HEK293 (cell line): ENCODE data around the gene DDX51.

Experiments
- CTCF ChIA-PET: fragments of 350-600 bp; formaldehyde crosslinking; extraction: SDS; loops from one replicate; lab custom pipeline; 2021; ENCODE audit warnings: antibody characterized with exemption; lab: Yijun Ruan, JAX
- POLR2A ChIA-PET: fragments of 300-600 bp; formaldehyde crosslinking; extraction: SDS; loops from one replicate; lab custom pipeline; 2020; ENCODE audit warnings: antibody characterized with exemption, inconsistent platforms; lab: Yijun Ruan, JAX
- H3K27ac ChIP-seq: fragments of 200-500 bp; sonication (Bioruptor generic); 2 replicates; pipeline ENCODE4 v1.5.1; 2014; ENCODE audit warnings: low read depth, low read length, control low read depth, inconsistent platforms; ENCODE audit errors: extremely low read depth
- H3K36me3 ChIP-seq, 2 experiments: fragments of 200-500 bp in 1 of 2; sonication (Bioruptor generic) in 1 of 2; 1 replicate in 1 of 2; 2 replicates in 1 of 2; pipeline ENCODE4 v1.5.1; 2014 to 2017; ENCODE audit warnings: inconsistent platforms in 2 of 2, low read length in 2 of 2; ENCODE audit not compliant: control insufficient read depth in 2 of 2, insufficient read depth in 1 of 2
- H3K4me1 ChIP-seq: fragments of 200-500 bp; sonication (Bioruptor generic); 2 replicates; pipeline ENCODE4 v1.5.1; 2014; ENCODE audit warnings: mild to moderate bottlenecking, low read length, inconsistent platforms; ENCODE audit not compliant: control insufficient read depth, insufficient read depth
- H3K4me3 ChIP-seq: 2 replicates; pipeline ENCODE4 v1.5.1; 2011; ENCODE audit warnings: low read depth, mild to moderate bottlenecking, control low read depth, low read length, moderate library complexity
- H3K9me3 ChIP-seq: fragments of 200-500 bp; sonication (Bioruptor generic); 2 replicates; pipeline ENCODE4 v1.5.1; 2014; ENCODE audit warnings: low read depth, low read length, inconsistent platforms; ENCODE audit not compliant: control insufficient read depth, insufficient read depth
- OVOL3 ChIP-seq: fragments of 450-650 bp; formaldehyde crosslinking; IDR thresholded peaks from 2 replicates; pipeline ENCODE4 v1.5.1; 2016; ENCODE audit warnings: missing biosample characterization, missing genetic modification characterization
- PRDM1 ChIP-seq: fragments of 450-650 bp; formaldehyde crosslinking; IDR thresholded peaks from 2 replicates; pipeline ENCODE4; 2016; ENCODE audit warnings: missing biosample characterization, missing genetic modification characterization
- SETDB1 ChIP-seq: IDR thresholded peaks from one replicate; pipeline ENCODE4 v1.6.1; 2017; ENCODE audit warnings: mild to moderate bottlenecking, low read length, moderate library complexity, mixed read lengths; ENCODE audit not compliant: insufficient read length
- SP2 ChIP-seq: fragments of 450-650 bp; formaldehyde crosslinking; IDR thresholded peaks from 2 replicates; pipeline ENCODE4 v1.5.1; 2016; ENCODE audit warnings: missing biosample characterization, missing genetic modification characterization
- SP3 ChIP-seq: fragments of 450-650 bp; formaldehyde crosslinking; IDR thresholded peaks from 2 replicates; pipeline ENCODE4 v1.5.1; 2016; ENCODE audit warnings: missing biosample characterization, missing genetic modification characterization
- WT1 ChIP-seq: fragments of 450-650 bp; formaldehyde crosslinking; IDR thresholded peaks from 2 replicates; pipeline ENCODE4 v1.5.1; 2016; ENCODE audit warnings: missing biosample characterization, missing genetic modification characterization
- ZBTB17 ChIP-seq: fragments of 450-650 bp; formaldehyde crosslinking; IDR thresholded peaks from 2 replicates; pipeline ENCODE4 v1.5.1; 2016; ENCODE audit warnings: missing biosample characterization, missing genetic modification characterization
- ZBTB48 ChIP-seq: fragments of 450-650 bp; formaldehyde crosslinking; IDR thresholded peaks from 2 replicates; pipeline ENCODE4 v1.5.1; 2016; ENCODE audit warnings: missing biosample characterization, missing genetic modification characterization
- ZNF18 ChIP-seq: fragments of 450-650 bp; formaldehyde crosslinking; IDR thresholded peaks from 2 replicates; pipeline ENCODE4 v1.5.1; 2016; ENCODE audit warnings: missing biosample characterization, missing genetic modification characterization
- ZNF202 ChIP-seq: fragments of 450-650 bp; formaldehyde crosslinking; IDR thresholded peaks from 2 replicates; pipeline ENCODE4 v1.5.1; 2016; ENCODE audit warnings: missing biosample characterization, missing genetic modification characterization, borderline replicate concordance
- ZNF239 ChIP-seq: fragments of 450-650 bp; formaldehyde crosslinking; IDR thresholded peaks from 2 replicates; pipeline ENCODE4 v1.5.1; 2016; ENCODE audit warnings: missing biosample characterization, missing genetic modification characterization
- ZNF26 ChIP-seq: fragments of 450-650 bp; formaldehyde crosslinking; IDR thresholded peaks from 2 replicates; pipeline ENCODE4 v1.5.1; 2016; ENCODE audit warnings: missing biosample characterization, missing genetic modification characterization
- ZNF354C ChIP-seq: fragments of 450-650 bp; formaldehyde crosslinking; IDR thresholded peaks from 2 replicates; pipeline ENCODE4 v1.5.1; 2016; ENCODE audit warnings: missing biosample characterization, missing genetic modification characterization, low read depth, borderline replicate concordance
- ZNF366 ChIP-seq: fragments of 450-650 bp; formaldehyde crosslinking; conservative IDR thresholded peaks from 2 replicates; pipeline ENCODE4 v1.5.1; 2016; ENCODE audit warnings: missing biosample characterization, missing genetic modification characterization
- ZNF426 ChIP-seq: fragments of 450-650 bp; formaldehyde crosslinking; IDR thresholded peaks from 2 replicates; pipeline ENCODE4 v1.5.1; 2017; ENCODE audit warnings: missing biosample characterization, missing genetic modification characterization, mild to moderate bottlenecking, inconsistent platforms, moderate library complexity
- ZNF501 ChIP-seq: fragments of 450-650 bp; formaldehyde crosslinking; IDR thresholded peaks from 2 replicates; pipeline ENCODE4 v1.5.1; 2016; ENCODE audit warnings: missing biosample characterization, missing genetic modification characterization
- ZNF585B ChIP-seq: fragments of 450-650 bp; formaldehyde crosslinking; IDR thresholded peaks from 2 replicates; pipeline ENCODE4 v1.5.1; 2016; ENCODE audit warnings: missing biosample characterization, missing genetic modification characterization
- ZNF707 ChIP-seq: fragments of 450-650 bp; formaldehyde crosslinking; IDR thresholded peaks from 2 replicates; pipeline ENCODE4 v1.5.1; 2016; ENCODE audit warnings: missing biosample characterization, missing genetic modification characterization
- ZNF777 ChIP-seq: fragments of 450-650 bp; formaldehyde crosslinking; IDR thresholded peaks from 2 replicates; pipeline ENCODE4 v1.5.1; 2017; ENCODE audit warnings: missing biosample characterization, missing genetic modification characterization, borderline replicate concordance
- ZNF791 ChIP-seq: fragments of 450-650 bp; formaldehyde crosslinking; IDR thresholded peaks from 2 replicates; pipeline ENCODE4 v1.5.1; 2016; ENCODE audit warnings: missing biosample characterization, missing genetic modification characterization
- ZSCAN5A ChIP-seq: fragments of 450-650 bp; formaldehyde crosslinking; IDR thresholded peaks from 2 replicates; pipeline ENCODE4 v1.5.1; 2016; ENCODE audit warnings: missing biosample characterization, missing genetic modification characterization
- TF ChIP-seq, protein P1 (sequence below): fragments of 450-650 bp; formaldehyde crosslinking; IDR thresholded peaks from 2 replicates; pipeline ENCODE4; 2016; ENCODE audit warnings: missing biosample characterization, missing genetic modification characterization
- TF ChIP-seq, protein P2 (sequence below): fragments of 450-650 bp; formaldehyde crosslinking; IDR thresholded peaks from 2 replicates; pipeline ENCODE4 v1.5.1; 2016; ENCODE audit warnings: missing biosample characterization, missing genetic modification characterization
- TF ChIP-seq, protein P3 (sequence below): fragments of 450-650 bp; formaldehyde crosslinking; IDR thresholded peaks from 2 replicates; pipeline ENCODE4 v1.5.1; 2016; ENCODE audit warnings: missing biosample characterization, missing genetic modification characterization

The DDX51 gene

DNA sequence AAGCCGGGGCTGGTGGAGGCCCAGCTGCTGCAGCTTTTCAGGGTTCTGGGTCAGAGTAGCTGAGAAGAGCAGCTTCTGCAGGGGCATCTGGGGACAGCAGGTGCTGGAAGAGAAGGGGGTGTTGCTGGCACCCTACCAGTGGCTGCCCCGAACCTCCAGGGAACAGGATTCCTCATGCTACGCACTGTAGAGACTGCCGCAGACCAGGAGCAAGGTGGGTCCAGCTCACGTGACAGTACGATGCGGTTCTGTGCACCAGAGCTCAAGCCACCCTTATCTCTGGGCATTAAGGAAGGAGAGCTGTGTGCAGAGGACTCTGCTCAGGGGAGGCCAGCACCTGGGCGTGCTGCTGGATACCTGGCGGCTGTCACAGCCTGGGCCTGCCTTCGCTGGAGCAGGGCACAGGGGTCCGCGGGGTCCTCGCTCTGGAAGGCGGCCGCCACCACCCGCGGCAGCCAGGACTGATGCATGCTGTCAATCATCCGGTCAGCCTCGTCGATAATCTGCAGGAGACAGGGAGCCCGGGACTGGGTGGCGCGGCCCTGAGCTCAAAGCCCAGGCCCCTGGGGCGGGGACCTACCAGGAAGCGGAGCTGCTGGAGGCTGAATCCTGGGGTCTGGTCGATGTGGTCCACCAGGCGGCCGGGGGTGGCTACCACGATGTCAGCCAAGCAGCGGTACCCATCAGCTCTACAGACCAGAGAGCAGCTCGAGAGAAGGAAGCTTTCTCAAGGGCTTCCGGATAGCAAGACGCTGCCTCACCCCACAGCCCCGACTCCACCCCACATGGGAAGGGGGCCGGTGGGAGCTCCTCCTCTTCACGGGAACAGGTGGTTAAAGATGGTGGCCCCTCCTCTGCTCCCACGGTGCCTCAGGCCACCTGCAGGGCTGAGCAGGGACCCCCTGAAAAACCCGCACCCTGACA lies 2.9 kb downstream of the DDX51 start (continued):
- TF ChIP-seq SETDB1 (no peak), ZNF18 (tag by site-specific recombination) (no peak), PRDM1 (no peak), ZSCAN5A (tag by site-specific recombination) (no peak), ZNF239 (no peak), ZNF791 (tag by site-specific recombination) (no peak)
- TF ChIP-seq, protein P1, sequence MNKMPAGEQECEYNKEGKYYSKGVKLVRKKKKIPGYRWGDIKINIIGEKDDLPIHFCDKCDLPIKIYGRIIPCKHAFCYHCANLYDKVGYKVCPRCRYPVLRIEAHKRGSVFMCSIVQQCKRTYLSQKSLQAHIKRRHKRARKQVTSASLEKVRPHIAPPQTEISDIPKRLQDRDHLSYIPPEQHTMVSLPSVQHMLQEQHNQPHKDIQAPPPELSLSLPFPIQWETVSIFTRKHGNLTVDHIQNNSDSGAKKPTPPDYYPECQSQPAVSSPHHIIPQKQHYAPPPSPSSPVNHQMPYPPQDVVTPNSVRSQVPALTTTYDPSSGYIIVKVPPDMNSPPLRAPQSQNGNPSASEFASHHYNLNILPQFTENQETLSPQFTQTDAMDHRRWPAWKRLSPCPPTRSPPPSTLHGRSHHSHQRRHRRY = no peak
- TF ChIP-seq, all 188 proteins: peak for 0

GRCh38 chr12:132140501-132140900 lies 3.6 kb downstream of the DDX51 start:
- no peaks in the 10 kb centered on the region for H3K9me3 ChIP-seq
- H3K36me3 ChIP-seq = peaks cover 3 to 46% of the 10 kb centered on the region in 2 experiments; a peak in 2 of 3 replicates
- no peak overlapping the region for H3K27ac ChIP-seq
- ChIA-PET POLR2A (interaction anchor here (1.3 kb wide), 1 partner anchor 14 kb away, joined by 3 read pairs; no protein-coding TSS in a partner anchor), CTCF (interaction anchor here (0.7 kb wide), 1 partner anchor 501 kb away, joined by 4 read pairs; no protein-coding TSS in a partner anchor)
- H3K4me1 ChIP-seq = 0 out of 2 replicates have a peak, but pooled peaks cover 1% of the 10 kb centered on the region
- H3K4me3 ChIP-seq = no peak overlapping the region
- TF ChIP-seq ZNF501 (no peak), ZNF426 (tag by site-specific recombination) (no peak), WT1 (tag by site-specific recombination) (no peak), ZNF26 (no peak), ZNF202 (tag by site-specific recombination) (no peak), ZBTB17 (tag by site-specific recombination) (no peak), ZNF354C (tag by site-specific recombination) (no peak), SP2 (no peak), ZNF777 (no peak), OVOL3 (tag by site-specific recombination) (no peak), ZNF707 (tag by site-specific recombination) (no peak), SP3 (tag by site-specific recombination) (no peak), ZNF366 (tag by site-specific recombination) (no peak), ZNF585B (tag by site-specific recombination) (no peak), ZBTB48 (no peak)
- TF ChIP-seq, protein P2, sequence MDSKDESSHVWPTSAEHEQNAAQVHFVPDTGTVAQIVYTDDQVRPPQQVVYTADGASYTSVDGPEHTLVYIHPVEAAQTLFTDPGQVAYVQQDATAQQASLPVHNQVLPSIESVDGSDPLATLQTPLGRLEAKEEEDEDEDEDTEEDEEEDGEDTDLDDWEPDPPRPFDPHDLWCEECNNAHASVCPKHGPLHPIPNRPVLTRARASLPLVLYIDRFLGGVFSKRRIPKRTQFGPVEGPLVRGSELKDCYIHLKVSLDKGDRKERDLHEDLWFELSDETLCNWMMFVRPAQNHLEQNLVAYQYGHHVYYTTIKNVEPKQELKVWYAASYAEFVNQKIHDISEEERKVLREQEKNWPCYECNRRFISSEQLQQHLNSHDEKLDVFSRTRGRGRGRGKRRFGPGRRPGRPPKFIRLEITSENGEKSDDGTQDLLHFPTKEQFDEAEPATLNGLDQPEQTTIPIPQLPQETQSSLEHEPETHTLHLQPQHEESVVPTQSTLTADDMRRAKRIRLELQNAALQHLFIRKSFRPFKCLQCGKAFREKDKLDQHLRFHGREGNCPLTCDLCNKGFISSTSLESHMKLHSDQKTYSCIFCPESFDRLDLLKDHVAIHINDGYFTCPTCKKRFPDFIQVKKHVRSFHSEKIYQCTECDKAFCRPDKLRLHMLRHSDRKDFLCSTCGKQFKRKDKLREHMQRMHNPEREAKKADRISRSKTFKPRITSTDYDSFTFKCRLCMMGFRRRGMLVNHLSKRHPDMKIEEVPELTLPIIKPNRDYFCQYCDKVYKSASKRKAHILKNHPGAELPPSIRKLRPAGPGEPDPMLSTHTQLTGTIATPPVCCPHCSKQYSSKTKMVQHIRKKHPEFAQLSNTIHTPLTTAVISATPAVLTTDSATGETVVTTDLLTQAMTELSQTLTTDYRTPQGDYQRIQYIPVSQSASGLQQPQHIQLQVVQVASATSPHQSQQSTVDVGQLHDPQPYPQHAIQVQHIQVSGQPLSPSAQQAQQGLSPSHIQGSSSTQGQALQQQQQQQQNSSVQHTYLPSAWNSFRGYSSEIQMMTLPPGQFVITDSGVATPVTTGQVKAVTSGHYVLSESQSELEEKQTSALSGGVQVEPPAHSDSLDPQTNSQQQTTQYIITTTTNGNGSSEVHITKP (tag by site-specific recombination) = no peak
- TF ChIP-seq, protein P3, sequence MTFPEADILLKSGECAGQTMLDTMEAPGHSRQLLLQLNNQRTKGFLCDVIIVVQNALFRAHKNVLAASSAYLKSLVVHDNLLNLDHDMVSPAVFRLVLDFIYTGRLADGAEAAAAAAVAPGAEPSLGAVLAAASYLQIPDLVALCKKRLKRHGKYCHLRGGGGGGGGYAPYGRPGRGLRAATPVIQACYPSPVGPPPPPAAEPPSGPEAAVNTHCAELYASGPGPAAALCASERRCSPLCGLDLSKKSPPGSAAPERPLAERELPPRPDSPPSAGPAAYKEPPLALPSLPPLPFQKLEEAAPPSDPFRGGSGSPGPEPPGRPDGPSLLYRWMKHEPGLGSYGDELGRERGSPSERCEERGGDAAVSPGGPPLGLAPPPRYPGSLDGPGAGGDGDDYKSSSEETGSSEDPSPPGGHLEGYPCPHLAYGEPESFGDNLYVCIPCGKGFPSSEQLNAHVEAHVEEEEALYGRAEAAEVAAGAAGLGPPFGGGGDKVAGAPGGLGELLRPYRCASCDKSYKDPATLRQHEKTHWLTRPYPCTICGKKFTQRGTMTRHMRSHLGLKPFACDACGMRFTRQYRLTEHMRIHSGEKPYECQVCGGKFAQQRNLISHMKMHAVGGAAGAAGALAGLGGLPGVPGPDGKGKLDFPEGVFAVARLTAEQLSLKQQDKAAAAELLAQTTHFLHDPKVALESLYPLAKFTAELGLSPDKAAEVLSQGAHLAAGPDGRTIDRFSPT (tag by site-specific recombination) = no peak
